ENCODE data around the gene EML3. TPM values are rescaled to one million over a fixed set of nuclear protein-coding genes. Genes with fewer than 3 reads are reported as not detected.
A peak's percentile ranks its signal among the peaks of the same experiment; 100 is the strongest.

EML3 gene
- total and polyA plus RNA-seq, 9 donors: 29.9 to 138 (median 94.4) TPM

- H3K9me3 ChIP-seq: no peaks in the 10 kb centered on the region
- H3K4me1 ChIP-seq (ENCODE audit: insufficient read depth): peaks cover 4% of the 10 kb centered on the region
- intact Hi-C loops (cut with DNase I): no loop called here
- TF ChIP-seq, protein P1, sequence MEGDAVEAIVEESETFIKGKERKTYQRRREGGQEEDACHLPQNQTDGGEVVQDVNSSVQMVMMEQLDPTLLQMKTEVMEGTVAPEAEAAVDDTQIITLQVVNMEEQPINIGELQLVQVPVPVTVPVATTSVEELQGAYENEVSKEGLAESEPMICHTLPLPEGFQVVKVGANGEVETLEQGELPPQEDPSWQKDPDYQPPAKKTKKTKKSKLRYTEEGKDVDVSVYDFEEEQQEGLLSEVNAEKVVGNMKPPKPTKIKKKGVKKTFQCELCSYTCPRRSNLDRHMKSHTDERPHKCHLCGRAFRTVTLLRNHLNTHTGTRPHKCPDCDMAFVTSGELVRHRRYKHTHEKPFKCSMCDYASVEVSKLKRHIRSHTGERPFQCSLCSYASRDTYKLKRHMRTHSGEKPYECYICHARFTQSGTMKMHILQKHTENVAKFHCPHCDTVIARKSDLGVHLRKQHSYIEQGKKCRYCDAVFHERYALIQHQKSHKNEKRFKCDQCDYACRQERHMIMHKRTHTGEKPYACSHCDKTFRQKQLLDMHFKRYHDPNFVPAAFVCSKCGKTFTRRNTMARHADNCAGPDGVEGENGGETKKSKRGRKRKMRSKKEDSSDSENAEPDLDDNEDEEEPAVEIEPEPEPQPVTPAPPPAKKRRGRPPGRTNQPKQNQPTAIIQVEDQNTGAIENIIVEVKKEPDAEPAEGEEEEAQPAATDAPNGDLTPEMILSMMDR (IDR thresholded peaks at IDR 0.05): no peak
- WGBS, 3 donors: 7 to 11% (median 7%) methylated on average over 11 of the region's 11 CpGs
- H3K27me3 ChIP-seq: no peaks in the 10 kb centered on the region
- DNase-seq: no peak
- peak overlapping the region; percentile 85 for H3K4me3 ChIP-seq
- H3K27ac ChIP-seq: peak overlapping the region in 1 of 2 donors; percentile 87
- peaks cover 2% of the 10 kb centered on the region for H3K36me3 ChIP-seq
Observed at GRCh38 chr11:62645671-62645945, 33.0 kb upstream of the EML3 start.

DNA sequence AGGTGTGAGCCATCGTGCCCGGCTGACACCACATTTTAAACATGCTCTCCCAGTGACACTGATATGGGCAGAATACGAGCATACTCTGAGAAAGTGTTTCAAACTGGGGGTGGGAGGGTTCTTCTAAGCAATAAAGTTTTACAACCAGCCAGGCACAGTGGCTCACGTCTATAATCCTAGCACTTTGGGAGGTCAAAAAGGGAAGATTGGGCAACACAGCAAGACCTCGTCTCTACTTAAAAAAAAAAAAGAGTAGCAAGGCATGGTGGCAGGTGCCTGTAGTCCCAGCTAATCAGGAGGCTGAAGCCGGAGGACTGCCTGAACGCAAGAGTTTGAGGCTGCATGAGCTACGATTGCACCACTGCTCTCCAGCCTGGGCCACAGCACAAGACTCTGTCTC is 31.6 kb upstream of the EML3 start:
- no peak for DNase-seq
- Histone ChIP-seq H3K36me3 (peaks cover 2% of the 10 kb centered on the region), H3K27ac (no peak overlapping the region)

GRCh38 chr11:62632492-62632891 is 19.9 kb upstream of the EML3 start:
- no peak overlapping the region for H3K4me3 ChIP-seq
- WGBS, 3 donors: 80 to 89% (median 82%) methylated on average over 6 of the region's 6 CpGs
- TF ChIP-seq EP300 (IDR thresholded peaks at IDR 0.05) (no peak), POLR2A (IDR thresholded peaks at IDR 0.05) (no peak)
- TF ChIP-seq, protein P1 (IDR thresholded peaks at IDR 0.05): no peak
- H3K27ac ChIP-seq: no peak overlapping the region
- DNase-seq: no peak
- H3K9me3 ChIP-seq: no peaks in the 10 kb centered on the region
- intact Hi-C loops (cut with DNase I): no loop called here
- H3K27me3 ChIP-seq: no peaks in the 10 kb centered on the region
- no peaks in the 10 kb centered on the region for H3K4me1 ChIP-seq (ENCODE audit: insufficient read depth)
- no peaks in the 10 kb centered on the region for H3K36me3 ChIP-seq

More for the DNA sequence above, 31.6 kb upstream of the EML3 start:
- intact Hi-C loops (cut with DNase I): no loop called here
- Histone ChIP-seq H3K9me3 (no peaks in the 10 kb centered on the region), H3K4me3 (no peak overlapping the region), H3K27me3 (no peaks in the 10 kb centered on the region), H3K4me1 (ENCODE audit: insufficient read depth) (peaks cover 4% of the 10 kb centered on the region)
- TF ChIP-seq POLR2A (IDR thresholded peaks at IDR 0.05) (no peak), EP300 (IDR thresholded peaks at IDR 0.05) (no peak)
- TF ChIP-seq, protein P1 (IDR thresholded peaks at IDR 0.05): no peak
- WGBS, 3 donors: 70 to 81% (median 78%) methylated on average over 8 of the region's 8 CpGs

- no peak for DNase-seq
- H3K9me3 ChIP-seq: no peaks in the 10 kb centered on the region
- intact Hi-C loops (cut with DNase I): no loop called here
- H3K27me3 ChIP-seq: no peaks in the 10 kb centered on the region
- 77 to 84% (median 78%) methylated on average over 3 of the region's 3 CpGs for WGBS, 3 donors
- no peak for TF ChIP-seq EP300 (IDR thresholded peaks at IDR 0.05)
- TF ChIP-seq, protein P1 (IDR thresholded peaks at IDR 0.05): no peak
- no peak for TF ChIP-seq POLR2A (IDR thresholded peaks at IDR 0.05)
- H3K4me1 ChIP-seq (ENCODE audit: insufficient read depth): no peaks in the 10 kb centered on the region
- no peaks in the 10 kb centered on the region for H3K36me3 ChIP-seq
- no peak overlapping the region for H3K27ac ChIP-seq
- no peak overlapping the region for H3K4me3 ChIP-seq
Observed at GRCh38 chr11:62627713-62628112, 15.1 kb upstream of the EML3 start.

All from ovary (tissue), 9 donors.